AG09319 (cell line): ENCODE data around the gene TBX20.
"Not testable (repeated sequence)": the region's sequence is repeated elsewhere in the genome, so short reads cannot be mapped to it uniquely, and the experiment has no call there.

Experiments used
- DNase-seq: peaks from one replicate; pipeline ENCODE4 v3.0.0-alpha.2; 2010; ENCODE audit warnings: low read depth; ENCODE audit errors: extremely low read depth
- CTCF ChIP-seq: IDR thresholded peaks from 2 replicates; pipeline ENCODE4 v1.5.1; 2011; ENCODE audit warnings: low read depth, mild to moderate bottlenecking, inconsistent platforms, low read length, moderate library complexity

The TBX20 gene

GRCh38 chr7:35232994-35233393, 20.9 kb downstream of the TBX20 start:
- no peak for TF ChIP-seq CTCF
- no peak for DNase-seq

GRCh38 chr7:35231221-35231620, 22.7 kb downstream of the TBX20 start:
- DNase-seq: not testable (repeated sequence)

GRCh38 chr7:35229116-35229780, 24.7 kb downstream of the TBX20 start:
- not testable (repeated sequence) for DNase-seq

- not testable (repeated sequence) for DNase-seq
Measured at GRCh38 chr7:35228496-35229051, 25.3 kb downstream of the TBX20 start.

- not testable (repeated sequence) for DNase-seq
Measured at GRCh38 chr7:35227438-35227837, 26.5 kb downstream of the TBX20 start.

GRCh38 chr7:35222445-35222844, 31.5 kb downstream of the TBX20 start:
- not testable (repeated sequence) for DNase-seq

GRCh38 chr7:35220176-35220575, 33.7 kb downstream of the TBX20 start:
- DNase-seq: not testable (repeated sequence)

- not testable (repeated sequence) for DNase-seq
Measured at GRCh38 chr7:35216033-35216432, 37.9 kb downstream of the TBX20 start.

GRCh38 chr7:35215063-35215462, 38.8 kb downstream of the TBX20 start:
- DNase-seq: not testable (repeated sequence)

GRCh38 chr7:35206924-35207323, 47.0 kb downstream of the TBX20 start:
- not testable (repeated sequence) for DNase-seq

- not testable (repeated sequence) for DNase-seq
Measured at GRCh38 chr7:35204850-35205249, 49.0 kb downstream of the TBX20 start.

- DNase-seq: not testable (repeated sequence)
Measured at GRCh38 chr7:35204031-35204430, 49.9 kb downstream of the TBX20 start.

GRCh38 chr7:35202353-35202752, 51.5 kb downstream of the TBX20 start:
- DNase-seq: not testable (repeated sequence)

- not testable (repeated sequence) for DNase-seq
Measured at GRCh38 chr7:35200170-35200569, 53.7 kb downstream of the TBX20 start.

GRCh38 chr7:35198370-35199140, 55.3 kb downstream of the TBX20 start:
- not testable (repeated sequence) for DNase-seq

GRCh38 chr7:35191571-35191970, 62.3 kb downstream of the TBX20 start:
- DNase-seq: not testable (repeated sequence)

- not testable (repeated sequence) for DNase-seq
Measured at GRCh38 chr7:35190146-35190773, 63.6 kb downstream of the TBX20 start.

GRCh38 chr7:35186751-35187150, 67.1 kb downstream of the TBX20 start:
- DNase-seq: not testable (repeated sequence)
